HT-29 (cell line): ENCODE measurements around the gene FLT3LG. TPM values are rescaled to one million over a fixed set of nuclear protein-coding genes. Genes with fewer than 3 reads are reported as not detected.

Experiments used
- DNase-seq: peaks from one replicate; pipeline ENCODE4 v3.0.0-alpha.2; 2015; ENCODE audit warnings: low spot score
- total RNA-seq: library from RNA; depleted of rRNA; stranded (reverse); fragments of >200 nt; shearing (Covaris generic); gene quantifications from 2 replicates; pipeline ENCODE4 v1.2.3, GENCODE V29; 2014

The FLT3LG gene
- total RNA-seq, 1 experiment from 2014 or later, result 2.1 TPM

DNA sequence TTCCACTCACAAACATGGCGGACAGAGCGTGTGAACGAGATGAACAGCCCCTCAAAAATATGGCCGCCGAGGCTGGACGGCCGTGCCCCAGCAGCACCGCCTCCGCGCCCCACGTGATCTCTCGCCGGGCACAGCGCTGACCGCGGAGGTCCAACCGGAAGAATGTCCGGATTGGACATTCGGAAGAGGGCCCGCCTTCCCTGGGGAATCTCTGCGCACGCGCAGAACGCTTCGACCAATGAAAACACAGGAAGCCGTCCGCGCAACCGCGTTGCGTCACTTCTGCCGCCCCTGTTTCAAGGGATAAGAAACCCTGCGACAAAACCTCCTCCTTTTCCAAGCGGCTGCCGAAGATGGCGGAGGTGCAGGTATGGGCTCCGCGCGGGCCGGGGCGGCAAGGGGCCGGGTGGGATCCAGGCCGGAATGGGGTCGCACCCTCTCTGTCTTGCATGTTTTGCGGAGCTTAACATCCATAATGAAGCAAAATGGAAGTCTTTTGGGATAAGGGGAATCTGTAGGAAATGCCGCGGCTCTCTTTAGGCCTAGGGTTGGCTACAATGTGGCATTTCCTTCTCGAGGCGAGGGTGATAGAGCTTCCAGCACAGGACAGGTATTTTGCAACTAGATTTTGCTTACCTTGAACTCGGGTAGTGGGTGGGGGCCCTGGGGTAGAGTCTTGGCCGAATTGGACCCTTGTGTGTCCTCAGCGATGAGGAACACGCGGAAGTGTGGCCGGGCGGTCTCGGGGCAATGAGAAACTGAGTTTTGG lies 13.4 kb downstream of the FLT3LG start, which contains the start of gene RPL13A:
Gene RPL13A (plus strand): TSS at position 332 of the 769 bp plus-strand sequence. CDS start 22 bp downstream, at position 354.
- DNase-seq, result peak; percentile 100

DNA sequence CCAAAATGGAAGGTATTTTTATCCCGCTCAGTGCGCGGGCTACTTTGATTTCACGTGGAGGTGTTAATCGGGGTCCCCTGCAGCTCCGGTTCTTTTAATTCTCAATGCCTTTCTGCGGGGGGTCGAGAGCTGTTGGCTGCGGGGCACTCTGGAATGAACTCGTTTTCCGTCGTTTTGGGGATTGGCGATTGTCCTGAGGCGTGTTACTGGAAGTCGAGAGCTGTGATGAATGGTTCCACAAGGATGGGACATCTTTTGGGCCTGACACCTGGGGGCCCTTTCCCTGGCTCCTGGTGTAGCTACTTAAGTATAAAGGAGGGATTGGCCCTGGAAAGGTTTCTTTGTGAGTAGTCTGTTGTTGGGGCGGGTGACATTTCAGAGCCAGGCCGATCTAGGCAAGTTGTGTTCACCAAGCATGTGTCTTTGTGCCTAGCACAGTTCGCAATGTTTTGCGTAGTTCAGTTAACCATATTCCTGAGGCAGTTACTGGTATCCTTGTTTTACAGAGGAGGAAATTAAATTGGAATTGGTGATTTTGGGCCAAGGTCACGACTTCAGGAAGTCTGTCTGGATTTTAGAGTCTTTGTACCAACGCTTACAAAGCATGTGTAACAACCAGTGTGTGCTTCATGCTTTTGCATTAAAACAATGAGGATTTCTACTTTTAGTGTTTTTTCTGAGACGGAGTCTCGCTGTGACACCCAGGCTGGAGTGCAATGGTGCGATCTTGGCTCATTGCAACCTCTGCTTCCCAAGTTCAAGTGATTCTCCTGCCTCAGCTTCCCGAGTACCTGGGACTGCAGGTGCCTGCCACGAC lies 14.2 kb downstream of the FLT3LG start:
- DNase-seq, result peak; percentile 55

DNA sequence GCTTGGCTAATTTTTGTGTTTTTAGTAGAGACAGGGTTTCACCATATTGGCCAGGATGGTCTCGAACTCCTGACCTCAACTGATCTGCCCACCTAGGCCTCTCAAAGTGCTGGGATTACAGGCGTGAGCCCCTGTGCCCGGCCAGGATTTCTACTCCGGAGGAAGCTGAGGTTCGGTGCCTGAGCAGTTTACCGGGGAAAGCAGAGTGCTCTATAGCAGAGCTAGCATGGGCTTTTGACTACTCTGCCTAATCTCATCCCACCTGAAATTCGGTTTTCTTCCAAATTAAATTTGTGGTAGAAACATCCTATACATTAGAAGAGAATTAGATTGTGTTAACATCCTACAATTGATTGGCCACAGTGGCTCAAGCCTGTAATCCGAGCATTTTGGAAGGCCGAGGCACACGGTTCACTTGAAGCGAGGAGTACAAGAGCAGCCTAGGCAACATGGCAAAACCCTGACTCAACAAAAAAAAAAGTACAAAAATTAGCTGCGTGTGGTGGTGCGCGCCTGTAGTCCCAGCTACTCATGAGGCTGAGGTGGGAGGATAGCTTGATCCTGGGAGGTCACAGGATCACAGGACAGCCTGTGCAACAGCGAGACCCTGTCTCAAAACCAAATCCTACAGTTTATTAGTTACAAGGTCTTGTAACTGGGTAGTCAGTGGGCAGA lies 15.0 kb downstream of the FLT3LG start:
- DNase-seq, result no peak

DNA sequence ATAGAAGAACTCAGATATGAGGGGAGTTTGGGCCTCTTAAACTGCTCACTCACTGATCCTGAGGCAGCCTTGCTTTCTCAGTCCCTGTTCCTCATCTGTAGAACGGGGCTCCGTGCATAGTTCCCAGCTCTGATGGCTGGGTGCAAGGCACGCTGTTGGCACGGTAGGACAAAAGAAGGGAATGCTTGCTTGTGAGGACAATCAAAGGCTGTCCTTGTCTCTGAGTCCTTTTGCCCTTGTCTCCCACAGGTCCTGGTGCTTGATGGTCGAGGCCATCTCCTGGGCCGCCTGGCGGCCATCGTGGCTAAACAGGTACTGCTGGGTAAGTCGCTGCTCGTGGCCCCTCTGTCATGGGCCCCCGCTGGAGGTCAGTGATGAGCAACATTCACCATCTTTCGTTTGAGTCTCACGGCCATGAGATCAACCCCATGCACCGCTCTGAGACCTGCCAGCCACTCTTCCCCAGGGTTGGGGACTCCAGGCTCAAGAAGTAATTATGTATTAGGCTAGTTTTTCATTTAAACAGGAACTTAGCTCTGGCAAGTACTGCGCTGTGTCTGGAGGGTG lies 15.7 kb downstream of the FLT3LG start:
- peak; percentile 0 for DNase-seq

DNA sequence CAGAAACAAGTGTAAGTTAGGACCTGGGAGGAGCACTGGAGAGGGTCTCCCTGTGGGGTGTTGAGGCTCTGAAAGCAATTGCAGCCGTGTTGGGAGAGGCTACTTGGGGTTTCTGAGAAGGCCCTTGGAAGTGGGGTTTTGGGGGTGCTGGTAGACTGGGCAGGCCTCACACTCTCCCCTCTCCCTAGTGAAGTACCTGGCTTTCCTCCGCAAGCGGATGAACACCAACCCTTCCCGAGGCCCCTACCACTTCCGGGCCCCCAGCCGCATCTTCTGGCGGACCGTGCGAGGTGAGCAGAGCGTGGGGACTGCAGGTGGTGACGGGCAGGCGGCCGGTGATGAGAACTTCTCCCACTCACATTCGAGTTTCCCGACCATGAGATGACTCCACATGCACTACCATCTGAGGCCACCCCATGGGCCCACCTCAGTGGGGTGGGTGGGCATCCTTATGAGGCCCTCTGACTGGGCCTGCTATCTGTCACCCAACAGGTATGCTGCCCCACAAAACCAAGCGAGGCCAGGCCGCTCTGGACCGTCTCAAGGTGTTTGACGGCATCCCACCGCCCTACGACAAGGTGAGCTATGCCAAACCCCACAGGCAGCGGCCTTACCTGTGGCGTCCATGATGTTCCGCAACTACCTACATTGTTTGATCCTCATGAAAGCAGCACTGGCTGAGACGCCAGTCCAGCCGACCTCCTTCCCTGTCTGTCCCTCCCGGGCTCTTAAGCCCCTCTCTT lies 16.4 kb downstream of the FLT3LG start:
- peak; percentile 0 for DNase-seq

DNA sequence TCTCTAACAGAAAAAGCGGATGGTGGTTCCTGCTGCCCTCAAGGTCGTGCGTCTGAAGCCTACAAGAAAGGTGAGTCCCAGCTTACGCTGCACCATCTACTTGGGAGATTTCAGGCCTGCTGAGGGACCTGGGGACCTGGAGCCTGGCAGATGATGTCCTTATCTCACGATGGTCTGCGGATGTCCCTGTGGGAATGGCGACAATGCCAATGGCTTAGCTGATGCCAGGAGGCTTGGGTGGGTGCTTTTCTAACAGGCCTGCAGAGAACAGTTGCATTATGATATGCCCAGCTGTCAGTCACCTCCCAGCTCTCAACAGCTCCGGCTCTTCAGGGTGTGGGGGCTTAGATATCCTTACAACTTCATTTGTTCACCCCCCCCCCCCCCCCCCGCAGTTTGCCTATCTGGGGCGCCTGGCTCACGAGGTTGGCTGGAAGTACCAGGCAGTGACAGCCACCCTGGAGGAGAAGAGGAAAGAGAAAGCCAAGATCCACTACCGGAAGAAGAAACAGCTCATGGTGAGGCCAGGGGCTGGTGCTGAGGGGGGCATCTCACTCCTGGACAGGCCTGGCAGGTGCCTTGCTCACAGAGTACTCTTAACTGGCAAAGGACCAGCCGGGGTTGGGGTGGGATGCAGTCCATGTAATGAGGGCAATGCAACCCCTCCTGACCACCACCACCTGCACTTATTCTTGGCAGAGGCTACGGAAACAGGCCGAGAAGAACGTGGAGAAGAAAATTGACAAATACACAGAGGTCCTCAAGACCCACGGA lies 17.2 kb downstream of the FLT3LG start:
- peak; percentile 0 for DNase-seq

DNA sequence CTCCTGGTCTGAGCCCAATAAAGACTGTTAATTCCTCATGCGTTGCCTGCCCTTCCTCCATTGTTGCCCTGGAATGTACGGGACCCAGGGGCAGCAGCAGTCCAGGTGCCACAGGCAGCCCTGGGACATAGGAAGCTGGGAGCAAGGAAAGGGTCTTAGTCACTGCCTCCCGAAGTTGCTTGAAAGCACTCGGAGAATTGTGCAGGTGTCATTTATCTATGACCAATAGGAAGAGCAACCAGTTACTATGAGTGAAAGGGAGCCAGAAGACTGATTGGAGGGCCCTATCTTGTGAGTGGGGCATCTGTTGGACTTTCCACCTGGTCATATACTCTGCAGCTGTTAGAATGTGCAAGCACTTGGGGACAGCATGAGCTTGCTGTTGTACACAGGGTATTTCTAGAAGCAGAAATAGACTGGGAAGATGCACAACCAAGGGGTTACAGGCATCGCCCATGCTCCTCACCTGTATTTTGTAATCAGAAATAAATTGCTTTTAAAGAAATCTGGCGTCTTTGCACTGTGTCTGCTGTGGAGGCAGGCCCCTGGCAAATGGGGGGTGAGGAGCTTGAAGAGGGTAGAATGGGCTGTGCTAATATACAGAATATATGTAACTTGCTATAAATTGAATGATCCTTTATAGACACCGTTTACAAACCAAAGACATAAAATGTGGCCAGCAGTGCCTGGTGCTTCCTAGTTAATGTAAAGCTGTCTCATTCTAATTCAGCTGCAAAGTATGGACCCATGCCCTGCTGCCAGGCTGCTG lies 18.0 kb downstream of the FLT3LG start:
- no peak for DNase-seq

DNA sequence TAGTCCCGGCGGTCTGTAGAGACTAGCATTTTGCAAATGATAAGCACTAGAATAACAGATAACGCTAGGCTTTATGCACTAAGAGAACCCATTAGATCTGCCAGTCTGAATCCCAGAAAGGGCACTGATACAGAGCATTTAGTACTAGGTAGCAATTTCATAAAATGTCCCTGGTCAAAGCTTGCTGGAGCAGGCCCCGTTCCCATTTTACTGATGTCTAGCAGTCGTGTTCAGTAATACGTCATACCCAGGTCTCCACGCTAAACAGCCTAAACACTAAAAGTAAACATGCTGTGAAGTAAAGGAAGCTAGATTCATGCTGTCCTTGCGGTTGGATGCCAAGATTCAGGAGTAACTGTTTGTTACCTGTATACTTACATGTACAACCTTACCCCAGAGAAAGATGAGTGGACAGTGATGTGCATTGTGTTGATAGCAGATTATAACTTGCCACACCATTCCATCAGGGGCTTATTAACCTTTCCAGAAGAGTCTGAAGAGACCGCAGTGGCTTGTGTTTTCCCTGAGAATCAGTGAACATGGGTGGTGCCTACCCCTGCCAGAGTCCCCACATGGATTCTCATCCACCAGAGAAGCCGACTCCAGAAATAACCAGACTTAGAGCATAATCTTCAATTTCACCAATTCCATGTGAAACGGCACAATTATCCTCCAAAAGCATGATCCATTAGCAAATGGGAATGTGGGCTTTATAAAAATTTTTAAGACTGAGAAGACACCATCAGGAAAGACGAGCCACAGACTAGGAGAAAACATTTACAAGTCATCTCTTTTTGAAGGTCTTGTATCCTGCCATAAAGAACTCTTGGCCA lies 18.8 kb downstream of the FLT3LG start:
- DNase-seq, result peak; percentile 79

DNA sequence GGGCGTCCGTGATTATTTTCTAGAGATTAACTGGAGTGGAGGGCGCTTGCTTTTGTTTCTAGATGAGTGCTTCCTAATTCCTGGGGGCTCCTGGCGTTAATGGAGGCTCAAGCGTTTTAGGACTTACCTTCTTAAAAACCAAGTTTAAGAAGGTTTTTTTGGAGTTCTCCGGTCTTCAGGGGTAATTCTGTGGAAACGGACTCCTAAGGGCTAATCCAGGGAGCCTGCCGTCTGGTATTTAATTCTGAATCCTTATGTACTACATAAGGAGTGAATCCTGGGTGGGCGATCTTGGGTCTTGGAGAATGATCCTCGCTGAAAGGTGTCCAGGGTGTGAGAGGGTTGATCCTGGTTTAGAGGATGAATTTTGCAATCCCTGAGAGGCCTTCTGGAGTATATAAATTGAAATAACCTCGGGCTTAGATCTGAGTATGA lies 22.6 kb downstream of the FLT3LG start:
- DNase-seq, result peak; percentile 46

DNA sequence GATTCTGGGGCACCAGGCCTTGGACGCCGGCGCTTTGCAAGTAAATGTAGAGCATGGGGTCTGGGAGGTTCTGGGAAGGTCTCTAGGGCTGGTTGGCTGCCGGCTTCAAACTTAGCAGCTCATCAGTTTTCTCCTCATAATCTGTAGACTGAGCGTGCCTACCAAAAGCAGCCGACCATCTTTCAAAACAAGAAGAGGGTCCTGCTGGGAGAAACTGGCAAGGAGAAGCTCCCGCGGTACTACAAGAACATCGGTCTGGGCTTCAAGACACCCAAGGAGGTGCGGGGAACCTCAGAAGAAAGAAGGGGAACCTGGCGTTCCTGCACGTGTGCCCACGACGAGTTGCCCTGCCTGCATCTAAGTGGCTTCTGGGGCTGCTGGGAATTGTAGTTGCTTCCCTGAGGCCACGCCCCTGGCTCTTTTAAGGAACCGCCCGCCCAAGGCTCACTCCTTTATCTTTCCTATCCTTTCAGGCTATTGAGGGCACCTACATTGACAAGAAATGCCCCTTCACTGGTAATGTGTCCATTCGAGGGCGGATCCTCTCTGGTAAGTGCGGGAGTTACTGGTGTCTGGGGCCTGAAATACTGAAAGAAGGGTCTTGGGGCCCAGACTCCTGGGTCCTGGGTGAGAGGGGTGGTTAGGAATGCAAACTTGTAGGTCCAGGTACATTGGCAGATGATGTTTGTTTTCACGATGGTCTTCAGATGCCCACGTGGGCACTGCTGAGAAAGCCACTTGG lies 23.2 kb downstream of the FLT3LG start:
- peak; percentile 79 for DNase-seq

DNA sequence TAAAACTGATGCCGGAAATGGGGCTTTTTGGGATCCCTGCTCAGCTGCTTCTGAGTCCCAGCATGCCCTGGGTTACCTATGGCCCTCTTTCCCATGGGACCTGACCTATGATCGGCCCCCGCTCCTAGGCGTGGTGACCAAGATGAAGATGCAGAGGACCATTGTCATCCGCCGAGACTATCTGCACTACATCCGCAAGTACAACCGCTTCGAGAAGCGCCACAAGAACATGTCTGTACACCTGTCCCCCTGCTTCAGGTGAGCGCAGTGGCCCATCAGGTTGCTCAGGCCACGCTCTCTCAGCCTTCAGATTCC lies 23.7 kb downstream of the FLT3LG start:
- DNase-seq, result no peak

DNA sequence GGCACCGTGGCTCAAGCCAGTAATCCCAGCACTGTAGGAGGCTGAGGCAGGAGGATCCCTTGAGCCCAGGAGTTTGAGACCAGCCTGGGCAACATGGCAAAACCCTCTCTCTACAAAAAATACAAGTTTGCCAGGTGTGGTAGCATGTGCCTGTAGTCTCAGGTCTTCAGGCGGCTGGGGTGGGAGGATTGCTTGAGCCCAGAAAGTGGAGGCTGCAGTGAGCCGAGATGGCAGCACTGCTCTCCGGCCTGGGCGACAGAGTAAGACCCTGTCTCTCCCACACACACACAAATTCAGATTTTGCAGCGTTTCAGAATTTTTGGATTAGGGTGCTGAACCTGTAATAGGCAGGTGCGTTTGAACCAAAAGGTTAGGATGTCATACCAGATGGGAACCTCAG lies 24.5 kb downstream of the FLT3LG start:
- no peak for DNase-seq

DNA sequence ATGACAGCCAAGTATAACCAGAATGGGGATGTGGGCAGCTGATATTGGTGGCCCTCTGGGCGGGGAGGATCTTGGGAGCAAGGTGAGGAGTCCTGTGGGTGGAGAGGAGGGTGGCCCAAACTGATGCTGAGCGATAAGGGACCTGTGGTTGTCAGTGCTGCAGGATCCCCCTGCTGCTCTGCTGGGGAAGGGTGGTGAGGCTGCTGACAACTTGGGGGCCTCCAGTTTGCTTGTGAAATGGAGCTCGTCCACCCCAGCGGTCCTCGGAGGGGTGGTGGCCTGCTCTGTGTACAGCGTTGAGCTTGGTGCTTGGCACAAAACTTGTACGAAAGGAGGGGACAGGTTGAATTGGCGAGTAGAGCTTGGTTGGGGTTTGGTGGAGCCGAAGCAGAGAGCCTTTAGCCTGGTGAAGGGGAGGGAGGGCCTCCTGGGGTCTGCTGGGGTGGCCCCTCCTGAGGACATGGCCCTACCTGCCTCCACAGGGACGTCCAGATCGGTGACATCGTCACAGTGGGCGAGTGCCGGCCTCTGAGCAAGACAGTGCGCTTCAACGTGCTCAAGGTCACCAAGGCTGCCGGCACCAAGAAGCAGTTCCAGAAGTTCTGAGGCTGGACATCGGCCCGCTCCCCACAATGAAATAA lies 25.1 kb downstream of the FLT3LG start:
- no peak for DNase-seq

DNA sequence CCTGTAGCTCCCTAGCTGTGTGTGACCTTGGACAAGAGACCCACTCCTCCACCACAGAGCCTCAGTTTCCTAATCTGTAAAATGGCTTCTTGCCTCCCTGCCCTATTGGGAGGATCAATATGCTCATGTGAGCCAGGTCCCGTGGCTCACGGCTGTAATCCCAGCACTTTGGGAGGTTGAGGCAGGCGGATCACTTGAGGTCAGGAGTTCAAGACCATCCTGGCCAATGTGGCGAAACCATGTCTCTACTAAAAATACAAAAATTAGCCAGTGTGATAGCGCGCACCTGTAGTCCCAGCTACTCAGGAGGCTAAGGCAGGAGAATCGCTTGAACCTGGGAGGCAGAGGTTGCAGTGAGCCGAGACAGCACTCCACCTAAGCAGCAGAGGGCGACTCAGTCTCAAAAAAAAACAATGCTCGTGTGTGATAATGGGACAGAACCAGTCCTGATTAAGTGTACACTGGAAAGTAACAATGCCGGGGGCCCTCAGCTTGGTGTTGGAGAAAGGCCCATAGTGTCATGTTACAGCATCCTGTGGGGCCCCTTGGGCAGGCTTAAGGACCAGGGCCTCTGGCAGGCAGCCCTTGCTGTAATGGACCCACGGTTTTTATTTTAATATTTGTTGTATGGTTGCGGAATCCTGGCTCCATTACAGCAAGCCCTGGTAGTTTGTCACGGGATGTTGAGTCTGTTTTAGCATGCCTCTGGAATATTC lies 29.0 kb downstream of the FLT3LG start:
- peak; percentile 87 for DNase-seq

DNA sequence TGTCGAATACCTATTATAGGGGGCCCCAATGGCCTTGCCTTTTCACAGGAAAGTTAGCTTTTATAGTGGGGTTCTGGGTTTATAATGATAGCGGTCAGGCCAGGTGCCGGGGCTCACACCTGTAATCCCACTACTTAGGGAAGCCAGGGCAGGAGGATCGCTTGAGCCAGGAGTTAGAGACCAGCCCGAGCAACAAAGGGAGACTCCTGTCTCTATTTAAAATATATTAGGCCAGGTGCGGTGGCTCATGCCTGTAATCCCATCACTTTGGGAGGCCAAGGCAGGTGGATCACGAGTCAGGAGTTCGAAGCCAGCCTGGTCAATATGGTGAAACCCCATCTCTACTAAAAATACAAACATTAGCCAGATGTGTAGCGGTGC lies 29.6 kb downstream of the FLT3LG start:
- no peak for DNase-seq

DNA sequence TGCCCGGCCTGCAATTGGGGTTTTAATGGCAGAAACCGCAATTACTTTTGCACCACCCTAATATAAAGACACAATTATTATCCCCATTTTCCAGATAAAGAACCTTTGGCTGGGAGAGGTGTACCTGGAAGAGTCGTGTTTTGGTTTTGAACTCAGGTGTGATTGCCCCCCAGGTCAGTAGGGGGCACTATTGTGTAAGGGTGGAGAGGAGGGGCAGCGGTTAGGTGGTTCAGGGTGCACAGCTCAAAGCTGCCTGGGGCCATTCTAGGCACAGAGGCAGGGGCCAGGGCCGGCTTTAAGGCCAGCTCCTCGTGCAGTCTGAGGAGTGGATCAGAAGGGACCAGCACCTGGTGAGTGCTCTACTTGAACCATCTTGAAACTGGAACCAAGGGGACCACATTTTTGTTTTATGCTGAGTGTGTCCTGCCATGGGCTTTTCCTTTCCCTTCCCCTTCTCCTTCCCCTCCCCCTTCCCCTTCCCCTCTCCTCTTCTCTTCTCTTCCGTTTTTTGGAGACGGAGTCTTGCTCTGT lies 32.6 kb downstream of the FLT3LG start:
- peak; percentile 87 for DNase-seq
